GM06990 (cell line): ENCODE measurements around the gene GSAP.
"Not testable (repeated sequence)": the region's sequence is repeated elsewhere in the genome, so short reads cannot be mapped to it uniquely, and the experiment has no call there.

Experiments
- DNase-seq: peaks from one replicate; pipeline ENCODE4 v3.0.0-alpha.2; 2011; ENCODE audit not compliant: insufficient read length; ENCODE audit errors: extremely low read depth
- H3K27me3 ChIP-seq: replicated peaks from 2 replicates; pipeline ENCODE4 v1.6.0; 2011; ENCODE audit warnings: low read length; ENCODE audit not compliant: control insufficient read depth, insufficient read depth
- H3K36me3 ChIP-seq: 2 replicates; pipeline ENCODE4 v1.5.1; 2011; ENCODE audit warnings: low read length; ENCODE audit not compliant: control insufficient read depth, insufficient read depth
- H3K4me3 ChIP-seq: replicated peaks from 2 replicates; pipeline ENCODE4 v1.5.1; 2011; ENCODE audit warnings: low read depth, mild to moderate bottlenecking, control low read depth, low read length
- TF ChIP-seq, protein P1 (sequence below): IDR thresholded peaks from 2 replicates; pipeline ENCODE4 v1.5.1; 2011; ENCODE audit warnings: low read length, control low read depth, mild to moderate bottlenecking, inconsistent platforms; ENCODE audit not compliant: insufficient read depth, poor library complexity, severe bottlenecking

GSAP gene

DNA sequence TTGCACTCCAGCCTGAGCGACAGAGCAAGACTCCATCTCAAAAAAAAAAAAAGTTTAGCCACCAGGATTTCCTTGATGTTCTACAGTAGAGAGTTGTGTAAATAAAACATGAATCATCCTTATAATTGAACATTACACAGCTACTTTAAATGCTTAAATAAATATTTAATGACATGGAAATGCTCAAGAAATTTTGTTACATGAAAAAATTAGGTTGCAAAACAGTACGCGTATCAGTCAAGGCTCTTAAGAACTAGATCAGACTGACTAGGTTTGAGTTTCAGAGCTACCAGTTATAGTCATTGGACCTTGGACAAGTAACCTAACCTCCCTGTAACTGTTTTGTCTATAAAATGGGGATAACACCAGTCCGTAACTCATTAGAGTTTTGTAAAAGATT is 38.7 kb upstream of the GSAP start:
- Histone ChIP-seq H3K4me3 (no peak overlapping the region), H3K27me3 (no peaks in the 10 kb centered on the region), H3K36me3 (no peaks in the 10 kb centered on the region)
- DNase-seq, result no peak
- TF ChIP-seq, protein P1, sequence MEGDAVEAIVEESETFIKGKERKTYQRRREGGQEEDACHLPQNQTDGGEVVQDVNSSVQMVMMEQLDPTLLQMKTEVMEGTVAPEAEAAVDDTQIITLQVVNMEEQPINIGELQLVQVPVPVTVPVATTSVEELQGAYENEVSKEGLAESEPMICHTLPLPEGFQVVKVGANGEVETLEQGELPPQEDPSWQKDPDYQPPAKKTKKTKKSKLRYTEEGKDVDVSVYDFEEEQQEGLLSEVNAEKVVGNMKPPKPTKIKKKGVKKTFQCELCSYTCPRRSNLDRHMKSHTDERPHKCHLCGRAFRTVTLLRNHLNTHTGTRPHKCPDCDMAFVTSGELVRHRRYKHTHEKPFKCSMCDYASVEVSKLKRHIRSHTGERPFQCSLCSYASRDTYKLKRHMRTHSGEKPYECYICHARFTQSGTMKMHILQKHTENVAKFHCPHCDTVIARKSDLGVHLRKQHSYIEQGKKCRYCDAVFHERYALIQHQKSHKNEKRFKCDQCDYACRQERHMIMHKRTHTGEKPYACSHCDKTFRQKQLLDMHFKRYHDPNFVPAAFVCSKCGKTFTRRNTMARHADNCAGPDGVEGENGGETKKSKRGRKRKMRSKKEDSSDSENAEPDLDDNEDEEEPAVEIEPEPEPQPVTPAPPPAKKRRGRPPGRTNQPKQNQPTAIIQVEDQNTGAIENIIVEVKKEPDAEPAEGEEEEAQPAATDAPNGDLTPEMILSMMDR, result no peak

DNA sequence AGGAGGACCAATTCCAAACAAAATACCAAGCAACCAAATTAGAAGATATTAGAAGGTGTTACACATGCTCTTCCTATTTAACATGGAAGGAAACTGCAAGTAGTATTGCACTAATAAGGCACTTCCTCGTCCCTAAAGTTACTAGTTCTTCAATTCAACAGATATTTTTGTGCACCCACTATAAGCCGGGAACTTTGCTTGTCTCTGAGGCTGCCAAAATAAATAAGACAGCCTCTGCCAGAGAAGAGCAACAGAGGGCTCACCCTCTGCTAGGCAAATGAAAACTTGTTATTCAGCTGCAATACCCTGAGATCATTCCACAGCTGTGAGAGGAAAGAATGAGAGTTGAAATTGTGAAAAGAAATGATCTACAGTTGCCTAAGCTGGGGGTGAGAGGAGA is 37.4 kb upstream of the GSAP start:
- TF ChIP-seq, protein P1, result no peak
- DNase-seq, result no peak
- Histone ChIP-seq H3K4me3 (no peak overlapping the region), H3K27me3 (no peaks in the 10 kb centered on the region), H3K36me3 (no peaks in the 10 kb centered on the region)

DNA sequence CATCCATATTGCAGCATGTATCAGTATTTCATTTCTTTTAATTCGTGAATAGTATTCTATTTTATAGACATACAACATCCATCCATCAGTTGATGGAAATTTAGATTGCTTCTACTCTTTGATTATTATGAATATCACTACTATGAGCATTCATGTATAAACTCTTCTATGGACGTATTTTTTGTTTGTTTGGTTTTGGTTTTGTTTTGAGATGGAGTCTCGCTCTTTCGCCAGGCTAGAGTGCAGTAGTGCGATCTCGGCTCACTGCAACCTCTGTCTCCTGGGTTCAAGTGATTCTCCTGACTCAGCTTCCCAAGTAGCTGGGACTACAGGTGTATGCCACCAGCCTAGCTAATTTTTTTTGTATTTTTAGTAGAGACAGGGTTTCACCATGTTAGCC is 35.8 kb upstream of the GSAP start:
- not testable (repeated sequence) for H3K36me3 ChIP-seq, DNase-seq, H3K27me3 ChIP-seq
- H3K4me3 ChIP-seq, result peak overlapping the region; percentile 19

DNA sequence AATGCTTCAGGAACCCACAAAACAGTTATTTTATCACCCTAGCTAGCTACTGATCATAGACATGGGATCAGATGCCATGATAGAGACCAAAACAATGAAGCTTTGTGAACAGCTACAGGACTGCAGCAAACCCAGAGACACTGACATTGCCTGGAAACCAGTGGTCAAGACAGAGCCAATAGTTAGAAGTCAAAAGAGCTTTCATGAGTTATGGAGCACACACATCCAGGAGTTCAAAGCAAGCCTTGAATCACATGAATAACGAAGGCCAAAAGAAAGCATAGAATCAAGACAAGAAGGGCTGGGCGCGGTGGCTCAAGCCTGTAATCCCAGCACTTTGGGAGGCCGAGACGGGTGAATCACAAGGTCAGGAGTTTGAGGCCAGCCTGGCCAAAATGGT is 34.5 kb upstream of the GSAP start:
- no peaks in the 10 kb centered on the region for H3K27me3 ChIP-seq
- H3K4me3 ChIP-seq, result no peak overlapping the region
- no peak for DNase-seq
- TF ChIP-seq, protein P1, result no peak
- H3K36me3 ChIP-seq, result no peaks in the 10 kb centered on the region

DNA sequence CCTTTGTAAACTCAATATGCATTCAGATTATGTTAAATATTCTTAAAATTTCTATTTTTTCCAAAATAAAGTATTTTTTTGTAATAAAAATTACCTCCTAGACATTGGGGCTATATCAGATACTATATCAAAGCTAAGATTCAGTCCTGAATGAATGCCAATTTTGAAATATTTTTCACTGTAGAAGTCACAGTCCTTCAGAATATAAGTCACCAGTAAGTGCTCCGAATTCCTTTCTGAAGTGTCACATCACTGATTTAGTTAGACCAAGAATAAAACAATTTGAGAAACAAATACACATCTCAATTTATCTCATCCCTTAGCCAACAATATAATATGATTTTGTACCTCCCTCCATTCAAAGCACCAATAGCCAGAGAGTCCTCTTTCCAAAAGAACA is 33.9 kb upstream of the GSAP start:
- no peaks in the 10 kb centered on the region for H3K27me3 ChIP-seq
- no peaks in the 10 kb centered on the region for H3K36me3 ChIP-seq
- no peak for DNase-seq
- TF ChIP-seq, protein P1, result no peak
- no peak overlapping the region for H3K4me3 ChIP-seq

DNA sequence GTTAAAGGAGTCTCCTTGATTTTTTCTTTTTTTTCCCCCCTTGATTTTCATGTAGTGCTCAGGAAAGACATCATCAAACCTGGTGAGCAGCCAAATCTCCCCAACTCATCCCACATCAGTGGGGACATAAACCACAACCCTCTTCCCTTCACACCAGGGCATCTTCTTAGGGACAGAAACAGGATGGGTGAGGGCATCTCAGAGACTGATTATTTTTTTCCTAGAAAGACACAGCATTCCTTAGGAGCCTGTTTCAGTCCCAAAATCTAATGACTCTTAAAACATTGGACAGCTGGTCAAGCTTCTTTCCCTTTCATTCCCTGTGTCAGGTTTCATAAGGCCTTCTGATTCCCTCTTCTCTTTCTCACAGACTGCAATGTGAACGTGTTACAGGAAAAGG is 31.5 kb upstream of the GSAP start:
- H3K4me3 ChIP-seq, result no peak overlapping the region
- no peak for DNase-seq
- TF ChIP-seq, protein P1, result no peak
- no peaks in the 10 kb centered on the region for H3K36me3 ChIP-seq
- H3K27me3 ChIP-seq, result no peaks in the 10 kb centered on the region
